Sigmoid colon (tissue), 7 donors: Measurements from ENCODE around the gene CFAP57. TPM values are rescaled to one million over a fixed set of nuclear protein-coding genes. Genes with fewer than 3 reads are reported as not detected.

Experiments
- DNase-seq: peaks from one replicate; pipeline ENCODE4 v3.0.0-alpha.2; 2019
- H3K27ac ChIP-seq, 4 donors: fragments of 200-600 bp; sonication (generic); one replicate each; pipeline ENCODE4 v1.5.1; 2016 to 2019; ENCODE audit warnings: mild to moderate bottlenecking in 1 of 4
- H3K27me3 ChIP-seq, 3 donors: fragments of 200-600 bp; sonication (generic); one replicate each; pipeline ENCODE4 v1.5.1; 2019; ENCODE audit warnings: mild to moderate bottlenecking in 1 of 3
- H3K36me3 ChIP-seq, 4 donors: fragments of 200-600 bp; sonication (generic); one replicate each; pipeline ENCODE4 v1.5.1; 2016 to 2019
- H3K4me1 ChIP-seq, 4 donors: fragments of 200-600 bp; sonication (generic); one replicate each; pipeline ENCODE4 v1.5.1; 2017 to 2019
- H3K4me3 ChIP-seq, 4 donors: fragments of 200-600 bp; sonication (generic); one replicate each; pipeline ENCODE4 v1.5.1; 2017 to 2019; ENCODE audit warnings: mild to moderate bottlenecking in 2 of 4, moderate library complexity in 1 of 4
- H3K9me3 ChIP-seq, 4 donors: fragments of 200-600 bp in 3 of 4; sonication (generic) in 3 of 4; one replicate each; pipeline versions ENCODE4 v1.5.1 to v1.6.1; 2013 to 2019
- CTCF ChIP-seq, 4 experiments: fragments of 450-650 bp in 3 of 4; fragments of 200-600 bp in 1 of 4; IDR thresholded peaks; one replicate each; pipeline ENCODE4 v1.5.1; 2016 to 2019; ENCODE audit warnings: antibody characterized with exemption in 4 of 4, mild to moderate bottlenecking in 3 of 4, moderate library complexity in 2 of 4
- EP300 ChIP-seq, 4 donors: sonication (generic); formaldehyde crosslinking; IDR thresholded peaks; one replicate each; pipeline ENCODE4 v1.6.1; 2017; ENCODE audit warnings: antibody characterized with exemption in 4 of 4
- POLR2A ChIP-seq, 2 donors: fragments of 450-650 bp; IDR thresholded peaks; one replicate each; pipeline ENCODE4 v1.6.1; 2016; ENCODE audit warnings: antibody characterized with exemption in 2 of 2, mild to moderate bottlenecking in 2 of 2, moderate library complexity in 2 of 2
- POLR2AphosphoS5 ChIP-seq, 4 donors: sonication (generic); formaldehyde crosslinking; IDR thresholded peaks; one replicate each; pipeline ENCODE4 v1.6.1; 2017; ENCODE audit warnings: antibody characterized with exemption in 4 of 4
- WGBS, 2 donors: extraction: QIAGEN DNeasy Blood & Tissue Kit; methylation state at CpG; one replicate each; pipeline ENCODE4 v1.1.7; 2013; 5-methylcytosine and 5-hydroxymethylcytosine counted together
- intact Hi-C: fragments of 100-400 bp; cut with DNase I; formaldehyde crosslinking; loops from one replicate; pipeline ENCODE4 v1.15.1; 2023
- polyA plus RNA-seq, 3 donors: library from polyadenylated mRNA; stranded (reverse); fragments of 200-250 nt; gene quantifications; one replicate each; pipeline ENCODE4 v1.2.3, GENCODE V29; 2013
- total RNA-seq, 4 donors: library from RNA; depleted of rRNA; stranded (reverse); fragments of >200 nt; gene quantifications; one replicate each; pipeline ENCODE4 v1.1.0, GENCODE V29; 2016
- donor health status: healthy with polysubstance abuse.
- donor health status: Bipolar disorder and iron deficiency.
- donor health status: healthy.

The CFAP57 gene
- total and polyA plus RNA-seq, 7 donors = under 0.01 to 0.06 TPM; not detected in 5

DNA sequence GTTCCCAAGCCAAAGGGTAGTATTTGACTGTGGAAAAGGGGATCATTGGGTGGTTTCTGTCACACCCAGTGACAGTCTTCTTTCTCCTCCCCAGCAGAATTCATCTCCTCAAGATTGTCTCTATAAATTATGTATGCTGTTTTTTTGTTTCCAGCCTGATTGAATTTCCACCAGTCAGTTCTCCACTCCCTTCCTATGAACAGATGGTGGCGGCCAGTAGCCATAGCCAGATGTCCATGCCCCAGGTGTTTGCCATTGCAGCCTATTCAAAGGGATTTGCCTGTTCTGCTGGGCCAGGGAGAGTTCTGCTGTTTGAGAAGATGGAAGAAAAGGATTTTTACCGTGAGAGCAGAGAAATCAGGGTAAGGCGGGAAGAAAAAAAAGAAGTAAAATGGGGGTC, 12.9 kb downstream of the CFAP57 start:
- H3K9me3 ChIP-seq = no peaks in the 10 kb centered on the region
- H3K4me3 ChIP-seq = no peak overlapping the region
- H3K36me3 ChIP-seq = no peaks in the 10 kb centered on the region
- no peaks in the 10 kb centered on the region for H3K27me3 ChIP-seq
- 91 to 96% methylated on average over 3 of the region's 3 CpGs for WGBS, 2 donors
- TF ChIP-seq POLR2AphosphoS5 (IDR thresholded peaks at IDR 0.05) (no peak), EP300 (IDR thresholded peaks at IDR 0.05) (no peak), CTCF (IDR thresholded peaks at IDR 0.05) (no peak), POLR2A (IDR thresholded peaks at IDR 0.05) (no peak)
- no peak overlapping the region for H3K27ac ChIP-seq
- intact Hi-C loops = no loop called here
- no peaks in the 10 kb centered on the region for H3K4me1 ChIP-seq
- DNase-seq = no peak

DNA sequence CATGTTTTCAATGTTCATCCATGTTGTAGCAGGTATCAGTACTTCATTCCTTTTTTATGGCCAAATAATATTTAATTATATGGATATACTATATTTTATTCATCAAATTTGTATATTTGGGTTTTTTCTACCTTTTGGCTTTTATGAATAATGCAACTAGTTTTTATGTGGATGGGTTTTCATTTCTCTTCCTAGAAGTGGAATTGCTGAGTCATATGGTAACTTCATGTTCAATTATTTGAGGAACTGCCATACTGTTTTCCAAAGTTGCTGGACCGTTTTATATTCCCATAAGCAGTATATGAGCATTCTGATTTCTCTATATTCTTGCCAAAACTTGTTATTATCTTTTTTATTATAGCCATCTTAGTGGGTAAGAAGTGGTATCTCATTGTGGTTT, 16.0 kb downstream of the CFAP57 start:
- WGBS, 2 donors = 41 to 87% methylated on average over 1 of the region's 1 CpG
- Histone ChIP-seq H3K27me3 (no peaks in the 10 kb centered on the region), H3K9me3 (no peaks in the 10 kb centered on the region), H3K4me1 (no peaks in the 10 kb centered on the region), H3K4me3 (no peak overlapping the region), H3K36me3 (no peaks in the 10 kb centered on the region), H3K27ac (no peak overlapping the region)
- no peak for DNase-seq
- intact Hi-C loops = no loop called here
- TF ChIP-seq POLR2AphosphoS5 (IDR thresholded peaks at IDR 0.05) (no peak), POLR2A (IDR thresholded peaks at IDR 0.05) (no peak), CTCF (IDR thresholded peaks at IDR 0.05) (no peak), EP300 (IDR thresholded peaks at IDR 0.05) (no peak)

GRCh38 chr1:43194509-43194908, 22.4 kb downstream of the CFAP57 start:
- Histone ChIP-seq H3K27me3 (no peaks in the 10 kb centered on the region), H3K27ac (no peak overlapping the region), H3K4me3 (no peak overlapping the region), H3K9me3 (no peaks in the 10 kb centered on the region), H3K36me3 (no peaks in the 10 kb centered on the region), H3K4me1 (no peaks in the 10 kb centered on the region)
- intact Hi-C loops = no loop called here
- TF ChIP-seq POLR2AphosphoS5 (IDR thresholded peaks at IDR 0.05) = no peak
- no peak for TF ChIP-seq EP300 (IDR thresholded peaks at IDR 0.05)
- TF ChIP-seq POLR2A (IDR thresholded peaks at IDR 0.05) = no peak
- DNase-seq = no peak

DNA sequence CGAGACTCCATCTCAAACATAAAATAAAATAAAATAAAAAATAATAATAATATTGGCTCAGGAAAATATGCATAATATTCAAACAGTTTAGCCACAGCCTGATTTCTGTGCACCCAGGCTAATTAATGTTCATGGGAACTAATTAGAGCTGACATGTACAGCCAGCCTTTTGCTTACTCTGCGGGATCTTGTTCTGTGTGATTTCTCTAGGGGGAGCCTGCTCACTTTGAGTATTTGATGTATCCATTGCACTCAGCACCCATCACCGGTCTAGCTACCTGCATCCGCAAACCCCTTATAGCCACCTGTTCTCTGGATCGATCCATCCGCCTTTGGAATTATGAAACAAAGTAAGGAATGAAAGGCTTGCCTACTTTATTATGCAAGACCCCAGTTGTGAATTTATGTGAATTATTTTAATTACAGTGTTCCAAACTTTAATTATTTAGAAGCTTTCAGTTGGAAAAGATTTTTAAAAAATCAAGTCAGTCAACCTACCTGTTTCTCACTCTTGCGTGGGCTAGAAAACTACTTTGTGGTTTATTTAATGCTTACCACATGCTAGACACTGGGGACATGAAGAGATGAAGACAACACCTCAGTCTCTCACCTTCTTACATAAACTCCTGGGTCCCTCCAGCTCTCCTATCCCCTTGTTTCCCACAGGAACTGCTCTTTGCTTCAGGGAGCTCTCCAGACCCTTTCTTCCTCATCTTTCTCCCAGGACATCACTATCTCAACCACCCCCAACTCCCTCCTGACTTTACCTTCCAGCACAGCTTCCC, 25.4 kb downstream of the CFAP57 start:
- Histone ChIP-seq H3K4me1 (no peaks in the 10 kb centered on the region), H3K4me3 (no peak overlapping the region)
- TF ChIP-seq EP300 (IDR thresholded peaks at IDR 0.05) = no peak
- TF ChIP-seq CTCF (IDR thresholded peaks at IDR 0.05) = no peak
- no peak for TF ChIP-seq POLR2A (IDR thresholded peaks at IDR 0.05)
- no peak for TF ChIP-seq POLR2AphosphoS5 (IDR thresholded peaks at IDR 0.05)

DNA sequence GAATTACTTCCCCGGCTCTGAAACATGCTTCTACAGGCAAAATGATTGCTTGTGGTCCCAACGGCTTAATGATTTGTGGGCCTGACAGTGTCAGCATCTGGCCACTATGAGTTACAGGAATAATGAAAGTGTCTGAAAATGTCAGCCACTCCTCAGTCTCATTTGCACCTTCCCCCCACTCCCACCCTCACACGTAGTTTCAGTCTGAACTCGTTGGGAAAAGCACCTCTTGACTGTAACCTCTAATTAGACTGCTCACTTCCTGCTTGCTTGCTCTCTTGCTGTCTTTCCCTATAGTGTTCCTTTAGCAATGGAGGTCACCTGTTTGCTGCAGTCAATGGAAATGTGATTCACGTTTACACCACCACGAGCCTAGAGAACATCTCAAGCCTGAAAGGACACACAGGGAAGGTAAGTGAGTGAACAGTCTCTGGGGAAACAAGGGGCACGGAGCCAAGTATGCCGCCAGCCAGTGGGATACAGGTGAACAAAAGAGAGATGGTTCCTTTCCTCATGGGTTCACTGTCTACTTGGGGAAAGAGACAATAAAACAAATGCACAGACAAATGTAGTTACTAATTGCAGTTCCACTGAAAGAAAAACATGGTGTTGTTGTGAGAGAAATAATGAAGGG, 27.1 kb downstream of the CFAP57 start:
- H3K4me1 ChIP-seq = no peaks in the 10 kb centered on the region
- TF ChIP-seq CTCF (IDR thresholded peaks at IDR 0.05) = no peak
- TF ChIP-seq EP300 (IDR thresholded peaks at IDR 0.05) = no peak
- H3K27ac ChIP-seq = no peak overlapping the region
- H3K36me3 ChIP-seq = no peaks in the 10 kb centered on the region
- 61 to 64% methylated on average over 8 of the region's 8 CpGs for WGBS, 2 donors
- no peaks in the 10 kb centered on the region for H3K27me3 ChIP-seq
- no peak for DNase-seq
- H3K9me3 ChIP-seq = no peaks in the 10 kb centered on the region
- intact Hi-C loops = no loop called here
- no peak overlapping the region for H3K4me3 ChIP-seq

More for the DNA sequence above, 25.4 kb downstream of the CFAP57 start:
- Histone ChIP-seq H3K36me3 (no peaks in the 10 kb centered on the region), H3K27me3 (no peaks in the 10 kb centered on the region), H3K27ac (no peak overlapping the region), H3K9me3 (no peaks in the 10 kb centered on the region)
- intact Hi-C loops = no loop called here
- WGBS, 2 donors = 91 to 93% methylated on average over 7 of the region's 7 CpGs
- DNase-seq = no peak
